WI38 (cell line): ENCODE data around the gene ANKRD30A.
"Not testable (repeated sequence)": the region's sequence is repeated elsewhere in the genome, so short reads cannot be mapped to it uniquely, and the experiment has no call there.

Experiments used
- H3K4me3 ChIP-seq: 2 replicates; pipeline ENCODE4 v1.5.1; 2011; ENCODE audit warnings: low read depth, mild to moderate bottlenecking, control low read depth, low read length
- CTCF ChIP-seq: IDR thresholded peaks from 2 replicates; pipeline ENCODE4 v1.5.1; 2012; ENCODE audit warnings: low read depth, mild to moderate bottlenecking, control low read depth, low read length

ANKRD30A gene, protein sequence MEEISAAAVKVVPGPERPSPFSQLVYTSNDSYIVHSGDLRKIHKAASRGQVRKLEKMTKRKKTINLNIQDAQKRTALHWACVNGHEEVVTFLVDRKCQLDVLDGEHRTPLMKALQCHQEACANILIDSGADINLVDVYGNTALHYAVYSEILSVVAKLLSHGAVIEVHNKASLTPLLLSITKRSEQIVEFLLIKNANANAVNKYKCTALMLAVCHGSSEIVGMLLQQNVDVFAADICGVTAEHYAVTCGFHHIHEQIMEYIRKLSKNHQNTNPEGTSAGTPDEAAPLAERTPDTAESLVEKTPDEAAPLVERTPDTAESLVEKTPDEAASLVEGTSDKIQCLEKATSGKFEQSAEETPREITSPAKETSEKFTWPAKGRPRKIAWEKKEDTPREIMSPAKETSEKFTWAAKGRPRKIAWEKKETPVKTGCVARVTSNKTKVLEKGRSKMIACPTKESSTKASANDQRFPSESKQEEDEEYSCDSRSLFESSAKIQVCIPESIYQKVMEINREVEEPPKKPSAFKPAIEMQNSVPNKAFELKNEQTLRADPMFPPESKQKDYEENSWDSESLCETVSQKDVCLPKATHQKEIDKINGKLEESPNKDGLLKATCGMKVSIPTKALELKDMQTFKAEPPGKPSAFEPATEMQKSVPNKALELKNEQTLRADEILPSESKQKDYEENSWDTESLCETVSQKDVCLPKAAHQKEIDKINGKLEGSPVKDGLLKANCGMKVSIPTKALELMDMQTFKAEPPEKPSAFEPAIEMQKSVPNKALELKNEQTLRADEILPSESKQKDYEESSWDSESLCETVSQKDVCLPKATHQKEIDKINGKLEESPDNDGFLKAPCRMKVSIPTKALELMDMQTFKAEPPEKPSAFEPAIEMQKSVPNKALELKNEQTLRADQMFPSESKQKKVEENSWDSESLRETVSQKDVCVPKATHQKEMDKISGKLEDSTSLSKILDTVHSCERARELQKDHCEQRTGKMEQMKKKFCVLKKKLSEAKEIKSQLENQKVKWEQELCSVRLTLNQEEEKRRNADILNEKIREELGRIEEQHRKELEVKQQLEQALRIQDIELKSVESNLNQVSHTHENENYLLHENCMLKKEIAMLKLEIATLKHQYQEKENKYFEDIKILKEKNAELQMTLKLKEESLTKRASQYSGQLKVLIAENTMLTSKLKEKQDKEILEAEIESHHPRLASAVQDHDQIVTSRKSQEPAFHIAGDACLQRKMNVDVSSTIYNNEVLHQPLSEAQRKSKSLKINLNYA (N-terminal part only)

GRCh38 chr10:37125191-37125732, at the start of gene ANKRD30A:
Gene ANKRD30A, plus strand, starts transcription at chr10:37125598. Its CDS starts 190 bp downstream, at chr10:37125788.
- TF ChIP-seq CTCF = no peak
- H3K4me3 ChIP-seq = no peak within 1 kb of the TSS

DNA sequence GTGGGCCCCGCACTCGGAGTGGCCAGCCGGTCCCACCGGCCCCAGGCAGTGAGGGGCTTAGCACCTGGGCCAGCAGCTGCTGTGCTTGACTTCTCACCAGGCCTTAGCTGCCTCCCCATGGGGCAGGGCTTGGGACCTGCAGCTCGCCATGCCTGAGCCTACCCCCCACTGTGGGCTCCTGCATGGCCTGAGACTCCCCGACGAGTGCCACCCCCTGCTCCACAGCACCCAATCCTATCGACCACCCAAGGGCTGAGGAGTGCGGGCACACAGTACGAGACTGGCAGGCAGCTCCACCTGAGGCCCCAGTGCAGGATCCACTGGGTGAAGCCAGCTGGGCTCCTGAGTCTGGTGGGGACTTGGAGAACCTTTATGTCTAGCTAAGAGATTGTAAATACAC, 49.3 kb upstream of the ANKRD30A start:
- H3K4me3 ChIP-seq = not testable (repeated sequence)

DNA sequence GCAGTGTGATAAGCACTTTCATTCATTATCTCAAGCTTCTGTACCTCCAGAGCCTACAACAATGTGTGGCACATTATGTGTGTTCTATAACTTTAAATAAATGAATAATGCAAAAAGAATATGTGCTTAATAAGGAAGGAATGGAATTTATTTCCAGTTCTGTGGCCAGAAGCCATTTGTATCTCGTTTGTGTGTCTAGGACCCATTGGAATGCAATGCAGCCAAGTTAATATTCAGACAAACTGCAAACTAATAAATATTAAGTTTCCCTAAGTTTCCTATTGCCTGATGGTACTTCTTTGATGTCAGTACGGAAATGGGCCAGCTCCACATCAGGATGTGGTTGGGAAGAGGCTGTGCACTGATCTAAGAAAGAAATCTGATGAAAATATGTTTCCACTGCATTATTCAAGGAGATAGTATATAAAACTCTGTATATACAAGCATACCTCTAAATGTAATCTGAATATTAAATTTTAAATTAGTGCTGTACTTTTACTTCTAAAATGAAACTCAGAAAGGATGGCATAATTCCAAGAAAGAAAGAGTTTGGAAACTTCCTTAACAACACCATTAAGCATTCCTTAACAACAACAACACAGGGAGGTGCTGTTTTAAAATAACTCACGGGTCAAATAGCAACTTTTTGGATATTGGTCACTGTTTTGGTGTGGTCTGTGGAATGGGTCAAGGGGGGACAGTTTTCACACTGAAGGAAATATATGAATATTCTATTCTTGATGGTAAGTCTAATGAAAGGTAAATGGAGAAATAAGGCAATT, 29.4 kb upstream of the ANKRD30A start:
- TF ChIP-seq CTCF = no peak
- no peak overlapping the region for H3K4me3 ChIP-seq

- no peak overlapping the region for H3K4me3 ChIP-seq
- TF ChIP-seq CTCF = no peak
Observed at GRCh38 chr10:37101261-37101660, 24.1 kb upstream of the ANKRD30A start.

GRCh38 chr10:37109000-37109399, 16.4 kb upstream of the ANKRD30A start:
- TF ChIP-seq CTCF = no peak
- H3K4me3 ChIP-seq = no peak overlapping the region

DNA sequence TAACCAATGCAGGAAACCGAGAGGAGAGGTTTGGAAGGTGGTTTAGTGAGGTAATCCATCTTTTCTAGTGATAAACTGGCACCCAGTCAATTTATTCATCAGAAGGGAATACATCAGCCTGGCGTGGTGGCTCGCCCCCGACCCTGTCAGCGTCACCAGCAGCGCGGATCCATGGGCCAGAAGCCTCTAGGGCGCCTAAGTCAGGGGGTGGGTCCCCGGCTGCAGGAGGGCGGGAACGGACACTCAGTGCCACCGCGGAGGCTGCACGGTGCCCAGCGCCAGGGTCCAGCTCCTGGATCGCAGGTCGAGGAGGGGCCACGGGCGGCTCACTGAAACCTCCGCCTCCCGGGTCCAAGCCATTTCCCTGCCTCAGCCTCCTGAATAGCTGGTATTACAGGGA, 866 bp upstream of the ANKRD30A start:
- TF ChIP-seq CTCF = no peak
- H3K4me3 ChIP-seq = no peak overlapping the region
